AG09309 (cell line): ENCODE results near the gene RCAN3.
"Not testable (repeated sequence)": the region's sequence is repeated elsewhere in the genome, so short reads cannot be mapped to it uniquely, and the experiment has no call there.

ENCODE experiments used
- DNase-seq: peaks from one replicate; pipeline ENCODE4 v3.0.0-alpha.2; 2010; ENCODE audit warnings: low read depth
- H3K4me3 ChIP-seq: 2 replicates; pipeline ENCODE4 v1.5.1; 2011; ENCODE audit warnings: mild to moderate bottlenecking, low read depth, low read length, moderate library complexity; ENCODE audit not compliant: control insufficient read depth
- TF ChIP-seq, protein P1 (sequence below): IDR thresholded peaks from 2 replicates; pipeline ENCODE4 v1.5.1; 2011; ENCODE audit warnings: mild to moderate bottlenecking, low read depth, low read length, inconsistent platforms; ENCODE audit not compliant: insufficient read depth, control insufficient read depth; ENCODE audit errors: missing control alignments

The RCAN3 gene

DNA sequence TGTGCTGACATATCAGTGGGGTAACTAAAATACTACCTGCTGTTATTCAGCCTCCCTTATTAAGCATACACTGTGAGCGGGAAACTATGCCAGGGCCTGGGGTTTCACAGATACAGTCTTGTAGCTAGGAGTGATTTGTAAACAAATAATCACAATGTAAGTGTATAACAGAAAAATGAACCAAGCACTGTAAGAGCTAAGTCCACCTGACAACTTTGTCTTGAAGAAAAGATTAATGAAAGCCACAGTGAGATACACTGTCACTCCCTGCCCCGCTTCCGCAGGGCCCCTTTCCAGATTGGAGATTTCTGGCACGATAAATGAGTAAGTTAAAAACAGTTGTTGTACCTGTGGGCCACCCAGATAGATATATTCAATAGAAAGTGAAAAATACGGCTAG is 4.8 kb downstream of the RCAN3 start:
- TF ChIP-seq, protein P1, sequence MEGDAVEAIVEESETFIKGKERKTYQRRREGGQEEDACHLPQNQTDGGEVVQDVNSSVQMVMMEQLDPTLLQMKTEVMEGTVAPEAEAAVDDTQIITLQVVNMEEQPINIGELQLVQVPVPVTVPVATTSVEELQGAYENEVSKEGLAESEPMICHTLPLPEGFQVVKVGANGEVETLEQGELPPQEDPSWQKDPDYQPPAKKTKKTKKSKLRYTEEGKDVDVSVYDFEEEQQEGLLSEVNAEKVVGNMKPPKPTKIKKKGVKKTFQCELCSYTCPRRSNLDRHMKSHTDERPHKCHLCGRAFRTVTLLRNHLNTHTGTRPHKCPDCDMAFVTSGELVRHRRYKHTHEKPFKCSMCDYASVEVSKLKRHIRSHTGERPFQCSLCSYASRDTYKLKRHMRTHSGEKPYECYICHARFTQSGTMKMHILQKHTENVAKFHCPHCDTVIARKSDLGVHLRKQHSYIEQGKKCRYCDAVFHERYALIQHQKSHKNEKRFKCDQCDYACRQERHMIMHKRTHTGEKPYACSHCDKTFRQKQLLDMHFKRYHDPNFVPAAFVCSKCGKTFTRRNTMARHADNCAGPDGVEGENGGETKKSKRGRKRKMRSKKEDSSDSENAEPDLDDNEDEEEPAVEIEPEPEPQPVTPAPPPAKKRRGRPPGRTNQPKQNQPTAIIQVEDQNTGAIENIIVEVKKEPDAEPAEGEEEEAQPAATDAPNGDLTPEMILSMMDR, result no peak
- DNase-seq, result no peak
- H3K4me3 ChIP-seq, result no peak overlapping the region

DNA sequence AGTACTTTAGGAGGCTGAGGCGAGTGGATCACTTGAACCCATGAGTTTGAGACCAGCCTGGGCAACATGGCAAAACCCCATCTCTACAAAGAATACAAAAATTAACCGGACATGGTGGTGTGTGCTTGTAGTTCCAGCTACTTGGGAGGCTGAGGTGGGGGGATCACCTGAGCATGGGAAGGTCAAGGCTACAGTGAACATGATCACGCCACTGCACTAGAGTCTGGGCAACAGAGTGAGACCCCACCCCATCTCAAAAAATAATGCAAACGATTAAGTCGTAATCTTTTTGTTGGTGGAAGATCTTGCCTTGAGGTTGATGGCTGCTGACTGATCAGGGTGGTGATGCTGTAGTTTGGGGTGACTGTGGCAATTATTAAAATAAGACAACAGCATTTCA is 6.3 kb downstream of the RCAN3 start:
- TF ChIP-seq, protein P1, result no peak
- H3K4me3 ChIP-seq, result no peak overlapping the region
- no peak for DNase-seq

DNA sequence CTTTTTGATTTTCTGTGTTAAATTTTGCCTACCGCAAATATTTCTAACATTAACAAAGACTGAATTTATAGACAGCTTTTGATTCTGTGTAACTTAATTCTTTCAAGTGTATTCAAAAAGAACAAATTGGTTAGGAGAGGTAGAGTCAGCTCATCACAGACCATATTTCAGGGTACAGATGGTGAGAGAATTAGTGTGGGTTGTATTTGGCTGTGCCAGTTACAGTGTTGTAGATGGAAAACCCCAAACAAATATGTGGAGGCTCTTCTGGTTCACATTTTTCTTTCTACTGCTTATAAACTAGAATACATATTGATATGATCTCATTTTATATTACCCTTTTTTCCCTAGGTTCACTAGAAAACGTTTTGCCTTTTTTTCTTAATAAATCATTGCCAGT is 11.1 kb downstream of the RCAN3 start:
- no peak overlapping the region for H3K4me3 ChIP-seq
- TF ChIP-seq, protein P1, result no peak
- no peak for DNase-seq

DNA sequence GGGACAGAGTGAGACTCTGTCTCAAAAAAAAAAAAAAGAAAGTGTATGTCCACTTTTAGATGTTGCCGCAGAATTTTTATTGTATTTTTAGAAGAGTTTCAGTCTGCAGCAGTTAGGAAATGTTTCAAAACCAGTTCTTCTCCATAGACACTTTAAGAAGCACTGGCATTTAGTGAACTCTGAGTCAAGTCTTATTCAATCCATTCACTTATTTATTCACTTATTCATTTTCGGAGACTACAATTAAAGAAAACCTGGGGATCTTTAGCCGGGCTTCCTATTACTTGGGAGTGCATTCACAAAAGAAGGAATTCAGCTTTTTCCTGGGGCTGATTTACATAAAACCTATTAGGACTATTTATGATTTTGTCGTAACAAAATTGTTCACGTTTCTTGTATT is 12.3 kb downstream of the RCAN3 start:
- TF ChIP-seq, protein P1, result no peak
- no peak for DNase-seq
- H3K4me3 ChIP-seq, result no peak overlapping the region

DNA sequence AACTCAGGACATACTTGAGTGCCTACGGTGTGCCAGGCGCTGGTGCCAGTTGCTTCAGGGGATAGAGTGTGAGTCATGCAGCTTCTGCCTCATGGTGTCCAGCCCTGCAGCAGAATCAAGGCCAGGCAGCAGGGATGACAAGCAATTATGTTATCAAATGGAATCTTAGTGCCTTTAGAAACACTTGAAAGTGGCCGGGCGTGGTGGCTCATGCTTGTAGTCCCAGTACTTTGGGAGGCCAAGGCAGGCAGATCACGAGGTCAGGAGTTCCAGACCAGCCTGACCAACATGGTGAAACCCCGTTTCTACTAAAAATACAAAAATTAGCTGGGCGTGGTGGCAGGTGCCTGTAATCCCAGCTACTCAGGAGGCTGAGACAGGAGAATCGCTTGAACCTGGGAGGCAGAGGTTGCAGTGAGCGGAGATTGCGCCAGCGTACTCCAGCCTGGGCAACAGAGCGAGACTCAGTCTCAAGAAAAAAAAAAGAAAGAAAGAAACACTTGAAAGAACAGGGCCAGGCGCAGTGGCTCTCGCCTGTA is 13.1 kb downstream of the RCAN3 start:
- peak; percentile 14 for DNase-seq
- not testable (repeated sequence) for H3K4me3 ChIP-seq

DNA sequence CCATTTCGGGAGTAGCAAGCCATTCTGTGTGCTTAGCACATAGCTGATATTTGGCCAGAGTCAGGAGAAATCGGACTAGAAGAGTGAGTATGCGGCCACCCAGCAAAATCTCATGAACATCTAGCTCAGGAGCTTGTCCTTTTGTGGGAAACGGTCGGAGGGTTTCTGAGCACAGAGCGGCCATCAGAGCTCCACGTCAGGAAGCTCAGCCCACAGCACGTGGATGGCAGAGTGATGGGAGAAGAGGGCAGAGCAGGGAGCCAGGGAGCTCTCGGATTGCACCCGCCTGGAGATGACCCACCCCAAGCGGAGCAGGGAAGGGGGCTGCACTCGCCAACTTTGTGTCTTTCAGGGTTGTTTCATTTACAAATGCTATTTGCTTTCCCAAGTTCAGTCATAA is 13.9 kb downstream of the RCAN3 start:
- TF ChIP-seq, protein P1, result no peak
- no peak for DNase-seq
- H3K4me3 ChIP-seq, result no peak overlapping the region

DNA sequence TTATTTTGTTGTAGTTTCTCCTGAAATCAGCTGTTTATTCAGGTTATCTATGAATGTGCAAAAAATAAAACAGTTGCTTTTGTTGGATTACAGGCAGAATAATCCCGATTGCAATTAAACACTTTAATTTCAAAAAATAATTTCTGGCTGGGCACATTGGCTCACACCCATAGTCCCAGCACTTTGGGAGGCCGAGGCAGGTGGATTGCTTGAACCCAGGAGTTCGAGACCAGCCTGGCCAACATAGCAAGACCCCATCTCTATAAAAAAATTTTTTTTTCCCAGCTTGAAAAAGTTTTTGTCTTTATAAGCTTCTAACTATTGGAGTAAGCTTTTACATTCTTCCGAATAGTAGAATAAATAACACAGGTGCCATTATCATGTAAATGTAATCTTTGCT is 15.3 kb downstream of the RCAN3 start:
- H3K4me3 ChIP-seq, result no peak overlapping the region
- no peak for DNase-seq
- TF ChIP-seq, protein P1, result no peak

DNA sequence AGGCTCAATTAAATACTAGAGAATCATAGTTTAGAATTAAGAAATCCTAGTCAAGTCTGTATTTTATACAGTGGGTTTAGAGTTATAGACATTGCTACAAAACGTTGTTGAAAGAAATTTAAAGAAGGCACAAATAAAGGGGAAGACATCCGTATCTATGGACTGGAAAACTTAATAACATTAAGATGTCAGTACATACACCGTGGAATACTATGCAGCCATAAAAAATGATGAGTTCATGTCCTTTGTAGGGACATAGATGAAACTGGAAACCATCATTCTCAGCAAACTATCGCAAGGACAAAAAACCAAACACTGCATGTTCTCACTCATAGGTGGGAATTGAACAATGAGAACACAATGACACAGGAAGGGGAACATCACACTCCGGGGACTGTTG is 17.6 kb downstream of the RCAN3 start:
- DNase-seq, result not testable (repeated sequence)

More for the DNA sequence above, 17.6 kb downstream of the RCAN3 start:
- not testable (repeated sequence) for H3K4me3 ChIP-seq
